Measurements from ENCODE around the gene ZNF32. TPM values are rescaled to one million over a fixed set of nuclear protein-coding genes. Genes with fewer than 3 reads are reported as not detected.
"Not testable (repeated sequence)": the region's sequence is repeated elsewhere in the genome, so short reads cannot be mapped to it uniquely, and the experiment has no call there.

ZNF32 gene
- total RNA-seq, 1 donor from 2014 or later, result 29.4 TPM

GRCh38 chr10:43623351-43623750, 25.3 kb downstream of the ZNF32 start:
- peak; percentile 8 for DNase-seq

GRCh38 chr10:43622038-43622437, 26.6 kb downstream of the ZNF32 start:
- DNase-seq, result peak; percentile 5

GRCh38 chr10:43619368-43619767, 29.3 kb downstream of the ZNF32 start:
- no peak for DNase-seq

- DNase-seq, result no peak
Observed at GRCh38 chr10:43616697-43617370, 31.8 kb downstream of the ZNF32 start.

- DNase-seq, result no peak
Observed at GRCh38 chr10:43610636-43611035, 38.0 kb downstream of the ZNF32 start.

- DNase-seq, result no peak
Observed at GRCh38 chr10:43607199-43607573, 41.5 kb downstream of the ZNF32 start.

GRCh38 chr10:43606323-43607198, 42.1 kb downstream of the ZNF32 start, which contains the start of gene ZNF485:
TSS of gene ZNF485 (plus strand) at chr10:43606438. CDS start at chr10:43607051, 613 bp downstream.
- DNase-seq, result peak; percentile 83

GRCh38 chr10:43605850-43606322, 42.8 kb downstream of the ZNF32 start:
- DNase-seq, result no peak

- not testable (repeated sequence) for DNase-seq
Observed at GRCh38 chr10:43601576-43601975, 47.1 kb downstream of the ZNF32 start.

- DNase-seq, result no peak
Observed at GRCh38 chr10:43599333-43599732, 49.3 kb downstream of the ZNF32 start.

GRCh38 chr10:43598446-43598845, 50.2 kb downstream of the ZNF32 start:
- DNase-seq, result peak; percentile 33

GRCh38 chr10:43596546-43596945, 52.1 kb downstream of the ZNF32 start:
- DNase-seq, result no peak

GRCh38 chr10:43595739-43596298, 52.9 kb downstream of the ZNF32 start:
- DNase-seq, result no peak

- DNase-seq, result no peak
Observed at GRCh38 chr10:43594944-43595589, 53.6 kb downstream of the ZNF32 start.

Other genes with a start within 250 kb of the ZNF32 start
- 141 TPM for gene HNRNPF, start 239.7 kb downstream of the ZNF32 start, total RNA-seq
- gene ZNF487, start 211.8 kb downstream of the ZNF32 start, total RNA-seq, result 9.5 TPM
- gene ZNF239, start 74.3 kb downstream of the ZNF32 start, total RNA-seq, result 6.6 TPM
- gene ZNF485, start 42.4 kb downstream of the ZNF32 start, total RNA-seq, result 5.1 TPM

Data from tongue (tissue), 2 donors.